CD4-positive, alpha-beta T cell treated with Interleukin-2 at 100 ng/mL for 4 hours (primary cell): ENCODE data around the gene POLR2F.

ENCODE experiments used
- DNase-seq: peaks from one replicate; pipeline ENCODE4 v3.0.0-alpha.2; 2020; ENCODE audit warnings: low spot score

The POLR2F gene

GRCh38 chr22:37953437-37954179, at the start of gene POLR2F, which contains the start of gene C22orf23:
POLR2F (plus strand) TSS chr22:37953699; CDS start chr22:37953788, 89 bp downstream.
C22orf23 (minus strand) TSS chr22:37953601; CDS start chr22:37953149, 452 bp downstream.
- peak; percentile 97 for DNase-seq

- no peak for DNase-seq
These were observed 48.6 kb upstream of the POLR2F start for GRCh38 chr22:37904572-37905533.

- DNase-seq = peak; percentile 56
These were observed 47.8 kb upstream of the POLR2F start, which contains the start of gene MICALL1 for GRCh38 chr22:37905534-37906363. MICALL1 (plus strand) TSS chr22:37906297; CDS start chr22:37906423, 126 bp downstream.

GRCh38 chr22:37906364-37907008, 47.0 kb upstream of the POLR2F start:
- DNase-seq = peak; percentile 31

GRCh38 chr22:37907036-37907954, 46.2 kb upstream of the POLR2F start:
- DNase-seq = no peak

GRCh38 chr22:37909766-37910165, 43.7 kb upstream of the POLR2F start:
- DNase-seq = no peak

GRCh38 chr22:37910890-37911672, 42.4 kb upstream of the POLR2F start:
- no peak for DNase-seq

GRCh38 chr22:37911697-37912096, 41.8 kb upstream of the POLR2F start:
- DNase-seq = no peak

- no peak for DNase-seq
These were observed 41.3 kb upstream of the POLR2F start for GRCh38 chr22:37912171-37912570.

- no peak for DNase-seq
These were observed 40.2 kb upstream of the POLR2F start for GRCh38 chr22:37913233-37913721.

GRCh38 chr22:37916311-37916710, 37.2 kb upstream of the POLR2F start:
- DNase-seq = no peak

- no peak for DNase-seq
These were observed 35.5 kb upstream of the POLR2F start for GRCh38 chr22:37917874-37918548.

- DNase-seq = no peak
These were observed 34.8 kb upstream of the POLR2F start for GRCh38 chr22:37918580-37919270.

- DNase-seq = no peak
These were observed 33.4 kb upstream of the POLR2F start for GRCh38 chr22:37920126-37920525.

- no peak for DNase-seq
These were observed 31.3 kb upstream of the POLR2F start for GRCh38 chr22:37922191-37922590.

- DNase-seq = no peak
These were observed 29.6 kb upstream of the POLR2F start for GRCh38 chr22:37923927-37924326.

- DNase-seq = no peak
These were observed 29.0 kb upstream of the POLR2F start for GRCh38 chr22:37924386-37925065.
